Measurements from ENCODE around the gene C2orf76.

DNA sequence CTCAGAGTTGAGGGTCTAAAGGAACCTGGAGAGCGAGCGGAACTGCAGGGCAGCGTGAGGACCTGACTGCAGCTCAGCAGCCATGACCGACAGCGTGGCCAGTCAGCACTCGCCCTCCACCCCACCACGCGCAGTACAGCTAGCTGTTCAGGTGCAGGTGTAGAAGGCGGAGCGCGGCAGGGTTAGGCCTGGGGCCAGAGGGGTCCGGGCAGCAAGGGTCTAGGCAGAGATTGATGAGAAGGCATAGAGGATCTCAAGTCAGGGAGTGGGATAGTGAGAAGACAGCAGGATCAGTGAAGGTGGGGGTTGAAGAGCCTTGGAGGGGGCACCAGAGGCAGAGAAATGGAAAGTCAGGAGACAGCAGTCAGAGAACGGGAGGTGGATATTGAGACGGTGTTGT lies 72.0 kb downstream of the C2orf76 start:
- no peak for TF ChIP-seq POLR2AphosphoS5 (IDR thresholded peaks at IDR 0.05)
- TF ChIP-seq, protein P1, sequence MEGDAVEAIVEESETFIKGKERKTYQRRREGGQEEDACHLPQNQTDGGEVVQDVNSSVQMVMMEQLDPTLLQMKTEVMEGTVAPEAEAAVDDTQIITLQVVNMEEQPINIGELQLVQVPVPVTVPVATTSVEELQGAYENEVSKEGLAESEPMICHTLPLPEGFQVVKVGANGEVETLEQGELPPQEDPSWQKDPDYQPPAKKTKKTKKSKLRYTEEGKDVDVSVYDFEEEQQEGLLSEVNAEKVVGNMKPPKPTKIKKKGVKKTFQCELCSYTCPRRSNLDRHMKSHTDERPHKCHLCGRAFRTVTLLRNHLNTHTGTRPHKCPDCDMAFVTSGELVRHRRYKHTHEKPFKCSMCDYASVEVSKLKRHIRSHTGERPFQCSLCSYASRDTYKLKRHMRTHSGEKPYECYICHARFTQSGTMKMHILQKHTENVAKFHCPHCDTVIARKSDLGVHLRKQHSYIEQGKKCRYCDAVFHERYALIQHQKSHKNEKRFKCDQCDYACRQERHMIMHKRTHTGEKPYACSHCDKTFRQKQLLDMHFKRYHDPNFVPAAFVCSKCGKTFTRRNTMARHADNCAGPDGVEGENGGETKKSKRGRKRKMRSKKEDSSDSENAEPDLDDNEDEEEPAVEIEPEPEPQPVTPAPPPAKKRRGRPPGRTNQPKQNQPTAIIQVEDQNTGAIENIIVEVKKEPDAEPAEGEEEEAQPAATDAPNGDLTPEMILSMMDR (IDR thresholded peaks at IDR 0.05): no peak

Data from prostate gland (tissue), 2 donors.